Measurements from ENCODE around the gene LMNTD2.

DNA sequence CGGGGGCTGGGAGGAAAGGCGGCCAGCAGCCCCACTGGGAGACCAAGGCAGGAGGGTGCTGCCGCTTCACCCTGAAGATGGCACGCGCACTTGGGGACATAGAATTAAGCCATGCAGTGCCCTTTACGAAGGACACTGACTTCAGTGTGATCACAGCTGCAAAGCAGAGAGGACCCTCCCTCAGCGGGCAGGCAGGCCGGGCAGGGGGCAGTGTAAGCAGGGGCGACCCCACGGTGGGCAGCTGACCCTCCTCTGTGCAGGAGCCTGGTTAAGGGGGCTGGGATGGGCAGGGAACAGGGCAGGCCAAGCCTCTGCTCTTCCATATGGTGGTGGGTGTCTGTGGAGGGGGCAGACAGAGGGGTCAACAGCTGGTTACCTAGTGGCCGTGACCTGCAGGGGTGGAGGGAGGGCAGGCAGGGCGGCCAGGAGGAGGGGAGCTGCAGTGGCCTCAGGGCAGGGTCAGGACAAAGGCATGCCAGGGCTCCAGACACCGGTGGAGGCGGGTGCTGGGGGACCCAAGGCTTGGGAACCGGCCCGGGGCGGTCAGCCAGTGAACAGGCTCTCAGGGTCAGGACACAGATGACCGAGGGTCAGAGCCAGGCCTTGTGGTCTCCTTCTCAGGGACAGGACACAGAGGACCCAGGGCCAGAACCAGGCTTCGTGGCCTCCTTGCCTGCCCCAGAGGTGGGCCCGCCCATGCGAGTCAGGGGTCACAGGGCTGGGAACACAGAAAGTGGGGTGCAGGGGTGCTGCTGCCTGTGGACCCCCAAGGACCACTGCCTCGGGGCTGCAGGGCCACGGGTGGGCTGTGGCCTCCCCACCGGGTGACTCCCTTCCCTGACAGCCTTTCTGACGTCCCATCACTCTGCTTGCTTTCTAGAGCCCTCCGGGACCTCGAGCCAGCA lies 7.2 kb downstream of the LMNTD2 start:
- TF ChIP-seq, protein P1, sequence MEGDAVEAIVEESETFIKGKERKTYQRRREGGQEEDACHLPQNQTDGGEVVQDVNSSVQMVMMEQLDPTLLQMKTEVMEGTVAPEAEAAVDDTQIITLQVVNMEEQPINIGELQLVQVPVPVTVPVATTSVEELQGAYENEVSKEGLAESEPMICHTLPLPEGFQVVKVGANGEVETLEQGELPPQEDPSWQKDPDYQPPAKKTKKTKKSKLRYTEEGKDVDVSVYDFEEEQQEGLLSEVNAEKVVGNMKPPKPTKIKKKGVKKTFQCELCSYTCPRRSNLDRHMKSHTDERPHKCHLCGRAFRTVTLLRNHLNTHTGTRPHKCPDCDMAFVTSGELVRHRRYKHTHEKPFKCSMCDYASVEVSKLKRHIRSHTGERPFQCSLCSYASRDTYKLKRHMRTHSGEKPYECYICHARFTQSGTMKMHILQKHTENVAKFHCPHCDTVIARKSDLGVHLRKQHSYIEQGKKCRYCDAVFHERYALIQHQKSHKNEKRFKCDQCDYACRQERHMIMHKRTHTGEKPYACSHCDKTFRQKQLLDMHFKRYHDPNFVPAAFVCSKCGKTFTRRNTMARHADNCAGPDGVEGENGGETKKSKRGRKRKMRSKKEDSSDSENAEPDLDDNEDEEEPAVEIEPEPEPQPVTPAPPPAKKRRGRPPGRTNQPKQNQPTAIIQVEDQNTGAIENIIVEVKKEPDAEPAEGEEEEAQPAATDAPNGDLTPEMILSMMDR (IDR thresholded peaks at IDR 0.05), result no peak
- TF ChIP-seq POLR2A (IDR thresholded peaks at IDR 0.05), result no peak
